AG04449 (cell line): ENCODE results near the gene PDGFC.

Source experiments
- CTCF ChIA-PET: fragments of 350-600 bp; formaldehyde crosslinking; extraction: SDS; loops from one replicate; lab custom pipeline; 2021; ENCODE audit warnings: antibody characterized with exemption; lab: Yijun Ruan, JAX
- POLR2A ChIA-PET: fragments of 400-600, 350-600 bp; formaldehyde crosslinking; extraction: SDS; loops from one replicate; lab custom pipeline; 2020; ENCODE audit warnings: antibody characterized with exemption, inconsistent platforms; lab: Yijun Ruan, JAX
- DNase-seq: peaks from one replicate; pipeline ENCODE4 v3.0.0-alpha.2; 2010; ENCODE audit warnings: low read depth, low spot score
- H3K4me3 ChIP-seq: 2 replicates; pipeline ENCODE4 v1.5.1; 2011; ENCODE audit warnings: low read depth, mild to moderate bottlenecking, control low read depth, low read length
- TF ChIP-seq, protein P1 (sequence below): IDR thresholded peaks from one replicate; pipeline ENCODE4 v1.5.1; 2011; ENCODE audit warnings: mild to moderate bottlenecking, moderate library complexity, low read length, control low read depth, inconsistent platforms; ENCODE audit not compliant: insufficient read depth; ENCODE audit errors: missing control alignments

The PDGFC gene

DNA sequence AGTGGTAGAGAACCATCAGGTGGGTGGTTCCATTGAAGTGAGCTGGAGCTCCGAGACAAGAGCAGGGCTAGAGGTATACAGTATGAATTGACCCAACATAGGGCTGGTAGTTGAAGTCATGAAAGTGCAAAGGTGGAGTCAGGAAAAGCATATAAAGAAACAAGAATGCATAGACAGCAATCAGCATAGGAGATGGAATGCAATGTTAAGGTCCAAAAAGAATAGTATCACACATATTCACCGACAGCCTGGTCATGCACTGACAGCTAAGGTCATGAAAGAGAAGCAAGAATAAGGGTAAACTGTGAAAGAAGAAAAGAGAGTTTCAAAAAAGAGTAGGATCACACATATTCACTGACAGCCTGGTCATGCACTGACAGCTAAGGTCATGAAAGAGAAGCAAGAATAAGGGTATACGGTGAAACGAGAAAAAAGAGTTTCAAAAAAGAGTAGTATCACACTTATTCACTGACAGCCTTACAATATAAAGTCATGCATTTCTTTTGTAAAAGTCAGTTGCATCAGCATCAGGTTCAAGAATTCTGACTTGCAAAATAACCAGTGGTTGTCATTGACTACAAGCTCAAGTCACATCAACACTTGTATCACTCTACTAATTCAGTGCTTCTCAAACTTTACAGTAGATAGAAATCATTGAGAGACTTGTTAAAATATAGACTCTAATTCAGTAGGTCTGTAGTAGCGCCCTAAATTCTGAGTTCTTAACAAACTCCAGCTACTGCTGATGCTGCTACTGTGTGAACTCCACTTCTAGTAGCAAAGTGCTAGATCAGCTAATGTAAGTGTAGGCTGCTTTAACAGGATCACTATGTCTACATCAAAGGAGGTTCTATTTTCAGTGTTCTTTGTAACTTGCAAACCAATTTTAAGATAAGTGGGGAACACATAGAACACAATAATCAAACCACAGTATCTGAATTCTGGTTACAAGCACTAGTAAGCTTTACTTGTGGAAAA, 221.9 kb downstream of the PDGFC start:
- ChIA-PET POLR2A (interaction anchor here (0.6 to 1.4 kb wide), 2 partner anchors 193 to 273 kb away, joined by 3 read pairs; no protein-coding TSS in a partner anchor), CTCF (interaction anchor here (0.8 to 1.0 kb wide), 2 partner anchors 11 to 13 kb away, joined by 3 read pairs; no protein-coding TSS in a partner anchor)
- TF ChIP-seq, protein P1, sequence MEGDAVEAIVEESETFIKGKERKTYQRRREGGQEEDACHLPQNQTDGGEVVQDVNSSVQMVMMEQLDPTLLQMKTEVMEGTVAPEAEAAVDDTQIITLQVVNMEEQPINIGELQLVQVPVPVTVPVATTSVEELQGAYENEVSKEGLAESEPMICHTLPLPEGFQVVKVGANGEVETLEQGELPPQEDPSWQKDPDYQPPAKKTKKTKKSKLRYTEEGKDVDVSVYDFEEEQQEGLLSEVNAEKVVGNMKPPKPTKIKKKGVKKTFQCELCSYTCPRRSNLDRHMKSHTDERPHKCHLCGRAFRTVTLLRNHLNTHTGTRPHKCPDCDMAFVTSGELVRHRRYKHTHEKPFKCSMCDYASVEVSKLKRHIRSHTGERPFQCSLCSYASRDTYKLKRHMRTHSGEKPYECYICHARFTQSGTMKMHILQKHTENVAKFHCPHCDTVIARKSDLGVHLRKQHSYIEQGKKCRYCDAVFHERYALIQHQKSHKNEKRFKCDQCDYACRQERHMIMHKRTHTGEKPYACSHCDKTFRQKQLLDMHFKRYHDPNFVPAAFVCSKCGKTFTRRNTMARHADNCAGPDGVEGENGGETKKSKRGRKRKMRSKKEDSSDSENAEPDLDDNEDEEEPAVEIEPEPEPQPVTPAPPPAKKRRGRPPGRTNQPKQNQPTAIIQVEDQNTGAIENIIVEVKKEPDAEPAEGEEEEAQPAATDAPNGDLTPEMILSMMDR = no peak
- no peak for DNase-seq
- H3K4me3 ChIP-seq = no peak overlapping the region

- CTCF ChIA-PET = no interaction called here
- H3K4me3 ChIP-seq = no peak overlapping the region
- TF ChIP-seq, protein P1 = no peak
- POLR2A ChIA-PET = no interaction called here
- DNase-seq = no peak
Measured at GRCh38 chr4:156746111-156746510, 225.5 kb downstream of the PDGFC start.

DNA sequence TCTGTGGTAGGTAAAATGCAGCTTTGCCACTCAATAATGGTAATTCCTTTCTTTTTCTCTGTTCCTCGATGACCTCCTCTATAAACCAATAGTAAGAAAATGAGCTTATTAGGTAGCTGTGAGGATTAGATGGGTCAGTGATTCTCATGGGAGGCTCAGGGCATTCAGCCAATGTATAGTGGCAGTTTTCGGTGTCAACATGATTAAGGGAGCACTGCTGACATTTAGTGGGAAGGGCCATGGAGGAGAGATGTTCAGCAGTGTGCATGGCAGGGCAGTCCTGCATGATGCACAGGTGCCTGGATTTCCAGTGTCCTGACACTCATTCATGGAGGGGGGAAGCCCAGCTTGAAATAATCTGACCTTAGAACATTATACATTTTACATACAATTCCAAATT, 232.8 kb downstream of the PDGFC start:
- TF ChIP-seq, protein P1 = no peak
- DNase-seq = no peak
- ChIA-PET CTCF (interaction anchor here (1.4 kb wide), 1 partner anchor 11 kb away, joined by 3 read pairs; no protein-coding TSS in a partner anchor), POLR2A (no interaction called here)
- no peak overlapping the region for H3K4me3 ChIP-seq

GRCh38 chr4:156734965-156735895, 236.4 kb downstream of the PDGFC start:
- POLR2A ChIA-PET = no interaction called here
- CTCF ChIA-PET = no interaction called here
- H3K4me3 ChIP-seq = no peak overlapping the region
- TF ChIP-seq, protein P1 = no peak
- no peak for DNase-seq

DNA sequence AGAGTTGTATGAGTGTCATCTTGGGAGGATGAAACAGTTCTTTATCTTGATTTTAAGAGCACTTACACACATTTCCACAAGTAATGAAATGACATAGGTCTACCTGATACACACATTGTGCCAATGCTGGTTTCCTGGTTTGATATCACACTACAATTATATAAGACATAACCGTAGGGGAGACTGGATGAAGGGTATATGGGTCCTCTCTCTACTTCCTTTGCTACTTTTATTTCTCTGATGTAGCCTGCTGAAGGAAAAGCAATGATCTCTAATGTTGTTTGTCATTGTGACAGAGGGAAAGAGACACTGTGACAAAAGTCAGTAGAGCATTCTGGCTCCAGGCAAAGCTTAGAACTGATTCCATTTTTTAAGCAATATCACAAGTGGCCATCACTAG, 238.0 kb downstream of the PDGFC start:
- no peak overlapping the region for H3K4me3 ChIP-seq
- ChIA-PET CTCF (no interaction called here), POLR2A (no interaction called here)
- DNase-seq = no peak
- TF ChIP-seq, protein P1 = no peak
